Epithelial cell of proximal tubule (primary cell): ENCODE results near the gene PPP1R15A. TPM values are rescaled to one million over a fixed set of nuclear protein-coding genes. Genes with fewer than 3 reads are reported as not detected.

Source experiments
- DNase-seq: peaks from one replicate; pipeline ENCODE4 v3.0.0-alpha.2; 2011; ENCODE audit warnings: low read depth
- H3K4me3 ChIP-seq: 2 replicates; pipeline ENCODE4 v1.5.1; 2011; ENCODE audit warnings: low read depth, mild to moderate bottlenecking, low read length
- total RNA-seq: library from RNA; depleted of rRNA; stranded (reverse); fragments of >200 nt; gene quantifications from 2 replicates; pipeline ENCODE4 v1.2.3, GENCODE V29; 2015
- TF ChIP-seq, protein P1 (sequence below): conservative IDR thresholded peaks from 2 replicates; pipeline ENCODE4 v1.5.1; 2012; ENCODE audit warnings: low read depth, mild to moderate bottlenecking, low read length

The PPP1R15A gene
- 23.9 and 32.2 TPM in 2 replicates for total RNA-seq

DNA sequence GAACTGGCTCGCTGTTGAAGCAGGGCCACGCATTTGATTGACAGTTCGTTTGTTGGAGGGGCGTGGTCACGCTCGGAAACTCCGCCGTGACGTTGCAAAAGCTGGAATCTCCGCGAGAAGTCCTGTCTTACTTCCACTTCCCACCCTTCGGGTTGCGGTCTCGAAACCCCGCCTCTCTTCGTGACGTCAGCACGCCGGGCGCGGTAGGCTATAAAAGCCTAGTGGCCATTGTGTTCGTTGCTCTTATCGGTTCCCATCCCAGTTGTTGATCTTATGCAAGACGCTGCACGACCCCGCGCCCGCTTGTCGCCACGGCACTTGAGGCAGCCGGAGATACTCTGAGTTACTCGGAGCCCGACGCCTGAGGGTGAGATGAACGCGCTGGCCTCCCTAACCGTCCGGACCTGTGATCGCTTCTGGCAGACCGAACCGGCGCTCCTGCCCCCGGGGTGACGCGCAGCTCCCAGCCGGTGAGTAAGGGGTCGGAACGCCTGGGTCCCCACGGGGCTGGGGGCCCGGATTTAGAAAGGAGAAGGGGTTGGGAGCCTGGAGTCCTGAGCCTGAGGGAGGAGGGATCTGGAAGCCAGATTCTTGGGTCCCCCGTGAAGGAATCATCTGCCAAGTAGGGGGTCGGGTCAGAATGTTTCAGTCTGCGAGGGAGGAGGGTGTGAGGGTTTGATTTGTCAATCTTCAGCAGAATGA is at the start of gene PPP1R15A:
PPP1R15A (plus strand) TSS at position 240 of the 702 bp plus-strand sequence. CDS start 813 bp downstream, outside the sequence.
- peak; percentile 82 for DNase-seq
- TF ChIP-seq, protein P1, sequence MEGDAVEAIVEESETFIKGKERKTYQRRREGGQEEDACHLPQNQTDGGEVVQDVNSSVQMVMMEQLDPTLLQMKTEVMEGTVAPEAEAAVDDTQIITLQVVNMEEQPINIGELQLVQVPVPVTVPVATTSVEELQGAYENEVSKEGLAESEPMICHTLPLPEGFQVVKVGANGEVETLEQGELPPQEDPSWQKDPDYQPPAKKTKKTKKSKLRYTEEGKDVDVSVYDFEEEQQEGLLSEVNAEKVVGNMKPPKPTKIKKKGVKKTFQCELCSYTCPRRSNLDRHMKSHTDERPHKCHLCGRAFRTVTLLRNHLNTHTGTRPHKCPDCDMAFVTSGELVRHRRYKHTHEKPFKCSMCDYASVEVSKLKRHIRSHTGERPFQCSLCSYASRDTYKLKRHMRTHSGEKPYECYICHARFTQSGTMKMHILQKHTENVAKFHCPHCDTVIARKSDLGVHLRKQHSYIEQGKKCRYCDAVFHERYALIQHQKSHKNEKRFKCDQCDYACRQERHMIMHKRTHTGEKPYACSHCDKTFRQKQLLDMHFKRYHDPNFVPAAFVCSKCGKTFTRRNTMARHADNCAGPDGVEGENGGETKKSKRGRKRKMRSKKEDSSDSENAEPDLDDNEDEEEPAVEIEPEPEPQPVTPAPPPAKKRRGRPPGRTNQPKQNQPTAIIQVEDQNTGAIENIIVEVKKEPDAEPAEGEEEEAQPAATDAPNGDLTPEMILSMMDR, result no peak
- peak within 1 kb of the TSS; percentile 100 for H3K4me3 ChIP-seq

DNA sequence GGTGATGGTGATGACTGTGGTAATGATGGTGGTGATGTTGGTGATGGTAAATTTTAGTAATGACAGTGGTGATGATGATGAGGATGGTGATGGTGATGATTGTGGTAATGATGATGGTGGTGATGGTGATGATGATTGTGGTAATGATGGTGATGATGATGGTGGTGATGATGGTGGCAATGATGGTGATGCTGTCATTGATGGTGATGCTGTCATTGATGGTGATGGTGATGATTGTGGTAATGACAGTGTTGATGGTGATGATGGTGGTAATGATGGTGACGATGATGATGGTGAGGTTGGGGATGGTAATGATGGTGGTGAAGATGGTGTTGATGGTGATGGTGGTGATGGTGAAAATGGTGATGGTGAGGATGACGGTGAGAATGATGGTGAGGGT is 49.7 kb upstream of the PPP1R15A start:
- no peak overlapping the region for H3K4me3 ChIP-seq
- DNase-seq, result no peak
- TF ChIP-seq, protein P1, result no peak

DNA sequence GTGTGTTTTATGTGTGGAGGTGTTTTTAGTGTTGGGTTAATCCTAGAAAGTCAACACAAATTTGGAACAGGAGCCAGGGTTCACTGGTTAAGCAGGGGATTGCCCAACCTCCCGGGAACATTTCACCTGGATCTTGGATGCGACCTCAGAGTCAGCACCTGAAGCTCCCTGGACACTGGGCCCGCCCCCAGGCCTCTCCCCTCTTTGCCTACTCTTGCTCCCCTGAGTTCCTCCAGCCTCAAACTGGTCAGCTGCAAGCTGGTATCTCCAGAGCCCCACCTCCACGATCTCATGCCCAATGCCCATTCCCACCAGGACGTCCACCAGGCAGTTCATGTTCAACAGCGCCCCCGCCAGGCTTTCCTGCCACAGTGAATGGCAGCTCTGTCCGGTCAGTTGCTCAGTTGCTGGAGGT is 45.6 kb upstream of the PPP1R15A start:
- TF ChIP-seq, protein P1, result peak; percentile 49
- no peak for DNase-seq
- no peak overlapping the region for H3K4me3 ChIP-seq

GRCh38 chr19:48830088-48830487 is 42.1 kb upstream of the PPP1R15A start:
- no peak overlapping the region for H3K4me3 ChIP-seq
- DNase-seq, result no peak
- TF ChIP-seq, protein P1, result no peak

DNA sequence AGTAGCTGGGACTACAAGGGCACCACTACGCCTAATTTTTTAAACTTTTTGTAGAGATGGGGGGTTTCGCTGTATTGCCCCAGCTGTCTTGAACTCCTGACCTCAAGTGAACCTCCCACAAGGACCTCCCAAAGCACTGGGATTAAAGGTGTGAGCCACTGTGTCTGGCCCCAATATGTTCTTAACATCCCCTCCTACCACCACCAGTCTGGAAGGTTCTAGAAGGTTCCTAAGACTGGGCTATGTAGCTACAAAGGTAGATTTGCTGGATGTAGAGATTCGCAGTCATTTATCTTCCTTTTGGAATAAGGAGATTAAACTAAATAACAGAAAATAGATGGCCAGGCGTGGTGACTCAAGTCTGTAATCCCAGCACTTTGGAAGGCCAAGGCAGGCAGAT is 41.3 kb upstream of the PPP1R15A start:
- TF ChIP-seq, protein P1, result no peak
- DNase-seq, result no peak
- no peak overlapping the region for H3K4me3 ChIP-seq

DNA sequence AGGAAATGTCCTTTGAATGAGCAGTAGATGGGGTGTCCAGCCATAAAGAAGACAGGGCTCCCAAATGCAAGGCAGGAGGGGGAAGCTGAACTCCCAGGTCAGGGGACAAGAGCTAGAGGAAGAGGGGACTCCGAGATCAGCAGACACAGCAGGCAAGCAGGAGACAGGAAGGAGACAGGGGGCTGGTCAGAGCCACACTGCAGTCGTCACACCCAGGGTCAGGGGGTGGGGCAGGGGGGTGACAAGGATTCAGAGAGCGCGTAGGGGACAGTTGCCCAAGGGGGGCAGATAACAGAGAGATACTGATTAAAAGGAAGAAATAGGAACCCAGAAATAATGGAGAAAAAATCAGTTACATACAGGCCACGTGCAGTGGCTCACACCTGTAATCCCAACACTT is 39.2 kb upstream of the PPP1R15A start:
- H3K4me3 ChIP-seq, result no peak overlapping the region
- DNase-seq, result no peak
- TF ChIP-seq, protein P1, result no peak

DNA sequence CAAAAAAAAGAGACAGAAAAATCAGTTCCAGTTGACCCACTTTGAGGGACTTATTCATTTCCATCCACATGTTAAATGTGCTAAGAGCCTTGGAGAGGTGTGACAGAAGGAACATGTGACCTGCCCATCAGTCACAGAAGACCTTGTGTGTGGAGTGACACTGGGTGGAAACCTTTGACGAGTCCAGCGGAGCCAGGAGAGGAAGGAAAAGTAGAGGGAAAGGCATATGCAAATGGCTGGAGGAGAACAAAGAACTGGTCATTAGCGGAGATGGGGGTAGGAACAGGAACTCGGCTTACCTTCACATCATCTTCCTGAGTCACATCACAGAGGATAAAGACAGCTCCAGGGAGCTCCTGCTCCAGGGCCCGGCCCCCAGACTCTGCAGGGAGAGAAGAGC is 38.2 kb upstream of the PPP1R15A start:
- no peak overlapping the region for H3K4me3 ChIP-seq
- no peak for DNase-seq
- TF ChIP-seq, protein P1, result no peak
